Panc1 (cell line): ENCODE results near the gene C11orf21.

ENCODE experiments used
- POLR2AphosphoS5 ChIP-seq: IDR thresholded peaks from 2 replicates; pipeline ENCODE4 v1.6.1; 2012; ENCODE audit warnings: mild to moderate bottlenecking, low read depth, low read length, moderate library complexity
- SIN3A ChIP-seq: IDR thresholded peaks from 2 replicates; pipeline ENCODE4 v1.6.1; 2012; ENCODE audit warnings: low read depth, mild to moderate bottlenecking, low read length, moderate library complexity, borderline replicate concordance; ENCODE audit not compliant: insufficient read depth
- TF ChIP-seq, protein P1 (sequence below): fragments of 450-650 bp; IDR thresholded peaks from 2 replicates; pipeline ENCODE4 v1.5.1; 2017; ENCODE audit warnings: mild to moderate bottlenecking
- TF ChIP-seq, protein P2 (sequence below), 2 experiments: IDR thresholded peaks; 2 replicates each; pipeline ENCODE4 v1.6.1; 2011 to 2012; ENCODE audit warnings: low read depth in 2 of 2, control low read depth in 1 of 2, low read length in 1 of 2, mild to moderate bottlenecking in 1 of 2, moderate library complexity in 1 of 2; ENCODE audit not compliant: insufficient read depth in 1 of 2

DNA sequence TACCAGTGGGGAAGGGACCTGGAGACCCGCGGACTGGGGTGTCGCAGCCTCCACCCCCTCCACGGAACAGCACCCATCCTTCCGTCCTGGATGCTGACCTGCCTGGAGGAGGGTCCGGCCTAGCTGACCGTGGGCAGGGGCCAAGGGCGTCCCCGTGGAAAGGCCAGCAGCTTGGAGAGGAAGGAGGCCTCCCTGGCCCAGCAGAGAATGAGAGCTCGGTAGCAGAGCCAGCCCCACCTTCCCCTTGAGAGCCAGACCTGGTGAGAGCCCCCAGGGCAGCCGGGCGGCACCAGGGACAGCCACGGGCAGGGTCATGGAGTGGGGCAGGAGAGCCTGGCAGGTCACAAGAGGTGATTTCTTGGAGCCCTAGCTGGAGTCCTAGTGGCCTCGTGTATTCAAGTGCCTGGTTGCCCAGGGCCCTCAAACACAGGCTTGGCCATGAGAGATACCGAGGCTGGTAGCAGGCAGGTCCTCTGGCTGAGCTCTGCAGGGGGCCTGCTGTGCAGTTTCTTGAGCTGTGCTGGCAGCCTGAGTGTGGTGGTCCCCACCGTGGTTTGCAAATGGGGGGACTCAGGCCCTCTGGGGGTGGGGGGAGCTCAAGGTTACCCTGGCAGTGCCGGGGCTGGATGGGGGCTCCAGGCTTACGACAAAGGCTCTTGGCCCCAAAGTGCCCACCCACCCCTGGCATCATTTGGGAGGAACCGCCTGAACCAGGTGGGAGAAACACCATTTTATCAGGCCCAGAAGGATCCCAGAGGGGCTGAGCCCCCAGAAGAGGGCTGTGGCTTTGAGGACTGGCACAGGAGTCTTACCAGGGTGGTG, 7.7 kb upstream of the C11orf21 start:
- TF ChIP-seq, protein P1, sequence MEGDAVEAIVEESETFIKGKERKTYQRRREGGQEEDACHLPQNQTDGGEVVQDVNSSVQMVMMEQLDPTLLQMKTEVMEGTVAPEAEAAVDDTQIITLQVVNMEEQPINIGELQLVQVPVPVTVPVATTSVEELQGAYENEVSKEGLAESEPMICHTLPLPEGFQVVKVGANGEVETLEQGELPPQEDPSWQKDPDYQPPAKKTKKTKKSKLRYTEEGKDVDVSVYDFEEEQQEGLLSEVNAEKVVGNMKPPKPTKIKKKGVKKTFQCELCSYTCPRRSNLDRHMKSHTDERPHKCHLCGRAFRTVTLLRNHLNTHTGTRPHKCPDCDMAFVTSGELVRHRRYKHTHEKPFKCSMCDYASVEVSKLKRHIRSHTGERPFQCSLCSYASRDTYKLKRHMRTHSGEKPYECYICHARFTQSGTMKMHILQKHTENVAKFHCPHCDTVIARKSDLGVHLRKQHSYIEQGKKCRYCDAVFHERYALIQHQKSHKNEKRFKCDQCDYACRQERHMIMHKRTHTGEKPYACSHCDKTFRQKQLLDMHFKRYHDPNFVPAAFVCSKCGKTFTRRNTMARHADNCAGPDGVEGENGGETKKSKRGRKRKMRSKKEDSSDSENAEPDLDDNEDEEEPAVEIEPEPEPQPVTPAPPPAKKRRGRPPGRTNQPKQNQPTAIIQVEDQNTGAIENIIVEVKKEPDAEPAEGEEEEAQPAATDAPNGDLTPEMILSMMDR = no peak
- TF ChIP-seq POLR2AphosphoS5 (no peak), SIN3A (no peak)
- TF ChIP-seq, protein P2, sequence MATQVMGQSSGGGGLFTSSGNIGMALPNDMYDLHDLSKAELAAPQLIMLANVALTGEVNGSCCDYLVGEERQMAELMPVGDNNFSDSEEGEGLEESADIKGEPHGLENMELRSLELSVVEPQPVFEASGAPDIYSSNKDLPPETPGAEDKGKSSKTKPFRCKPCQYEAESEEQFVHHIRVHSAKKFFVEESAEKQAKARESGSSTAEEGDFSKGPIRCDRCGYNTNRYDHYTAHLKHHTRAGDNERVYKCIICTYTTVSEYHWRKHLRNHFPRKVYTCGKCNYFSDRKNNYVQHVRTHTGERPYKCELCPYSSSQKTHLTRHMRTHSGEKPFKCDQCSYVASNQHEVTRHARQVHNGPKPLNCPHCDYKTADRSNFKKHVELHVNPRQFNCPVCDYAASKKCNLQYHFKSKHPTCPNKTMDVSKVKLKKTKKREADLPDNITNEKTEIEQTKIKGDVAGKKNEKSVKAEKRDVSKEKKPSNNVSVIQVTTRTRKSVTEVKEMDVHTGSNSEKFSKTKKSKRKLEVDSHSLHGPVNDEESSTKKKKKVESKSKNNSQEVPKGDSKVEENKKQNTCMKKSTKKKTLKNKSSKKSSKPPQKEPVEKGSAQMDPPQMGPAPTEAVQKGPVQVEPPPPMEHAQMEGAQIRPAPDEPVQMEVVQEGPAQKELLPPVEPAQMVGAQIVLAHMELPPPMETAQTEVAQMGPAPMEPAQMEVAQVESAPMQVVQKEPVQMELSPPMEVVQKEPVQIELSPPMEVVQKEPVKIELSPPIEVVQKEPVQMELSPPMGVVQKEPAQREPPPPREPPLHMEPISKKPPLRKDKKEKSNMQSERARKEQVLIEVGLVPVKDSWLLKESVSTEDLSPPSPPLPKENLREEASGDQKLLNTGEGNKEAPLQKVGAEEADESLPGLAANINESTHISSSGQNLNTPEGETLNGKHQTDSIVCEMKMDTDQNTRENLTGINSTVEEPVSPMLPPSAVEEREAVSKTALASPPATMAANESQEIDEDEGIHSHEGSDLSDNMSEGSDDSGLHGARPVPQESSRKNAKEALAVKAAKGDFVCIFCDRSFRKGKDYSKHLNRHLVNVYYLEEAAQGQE (IDR thresholded peaks at IDR 0.05; ENCODE audit: insufficient read depth in 1 of 2, low read depth in 2 of 2, low read length in 1 of 2) = no peak
